HUES64 (cell line): ENCODE measurements around the gene RHOB.
A peak's percentile ranks its signal among the peaks of the same experiment; 100 is the strongest.

Experiments
- H3K27ac ChIP-seq: 2 replicates; pipeline ENCODE4 v1.7.0; 2013; ENCODE audit warnings: low read depth, low read length, inconsistent platforms
- H3K27me3 ChIP-seq: 2 replicates; pipeline ENCODE4 v1.6.1; 2013; ENCODE audit warnings: mild to moderate bottlenecking, low read length; ENCODE audit not compliant: insufficient read depth
- H3K36me3 ChIP-seq: 2 replicates; pipeline ENCODE4 v1.6.1; 2013; ENCODE audit warnings: mild to moderate bottlenecking, low read length; ENCODE audit not compliant: insufficient read depth
- H3K4me1 ChIP-seq: 2 replicates; pipeline ENCODE4 v1.6.1; 2013; ENCODE audit warnings: mild to moderate bottlenecking, low read length, moderate library complexity; ENCODE audit not compliant: insufficient read depth
- H3K4me3 ChIP-seq: 2 replicates; pipeline ENCODE4 v1.5.1; 2013; ENCODE audit warnings: mild to moderate bottlenecking, low read length, moderate library complexity
- H3K9ac ChIP-seq: 2 replicates; pipeline ENCODE4 v1.6.1; 2013; ENCODE audit warnings: mild to moderate bottlenecking, low read depth, low read length
- H3K9me3 ChIP-seq: 2 replicates; pipeline ENCODE4 v1.6.1; 2013; ENCODE audit warnings: low read depth, low read length; ENCODE audit not compliant: insufficient read depth
- WGBS: fragments of 150-250, 120-280 bp; methylation state at CpG from one replicate; pipeline ENCODE4 v1.1.7; 2013; ENCODE audit warnings: missing lambda C conversion rate; 5-methylcytosine and 5-hydroxymethylcytosine counted together

Gene RHOB

GRCh38 chr2:20483194-20483895 is 36.5 kb downstream of the RHOB start:
- peaks cover 18% of the 10 kb centered on the region for H3K4me1 ChIP-seq
- no peaks in the 10 kb centered on the region for H3K27me3 ChIP-seq
- H3K36me3 ChIP-seq: no peaks in the 10 kb centered on the region
- H3K9ac ChIP-seq: no peak overlapping the region
- 92% methylated on average over 7 of the region's 7 CpGs for WGBS
- H3K9me3 ChIP-seq: no peaks in the 10 kb centered on the region
- no peak overlapping the region for H3K4me3 ChIP-seq
- H3K27ac ChIP-seq: no peak overlapping the region

- H3K36me3 ChIP-seq: no peaks in the 10 kb centered on the region
- H3K4me3 ChIP-seq: no peak overlapping the region
- no peak overlapping the region for H3K9ac ChIP-seq
- H3K27me3 ChIP-seq: no peaks in the 10 kb centered on the region
- H3K4me1 ChIP-seq: peaks cover 26% of the 10 kb centered on the region
- 92% methylated on average over 6 of the region's 6 CpGs for WGBS
- H3K27ac ChIP-seq: no peak overlapping the region
- H3K9me3 ChIP-seq: no peaks in the 10 kb centered on the region
Observed at GRCh38 chr2:20484034-20484617, 37.3 kb downstream of the RHOB start.

DNA sequence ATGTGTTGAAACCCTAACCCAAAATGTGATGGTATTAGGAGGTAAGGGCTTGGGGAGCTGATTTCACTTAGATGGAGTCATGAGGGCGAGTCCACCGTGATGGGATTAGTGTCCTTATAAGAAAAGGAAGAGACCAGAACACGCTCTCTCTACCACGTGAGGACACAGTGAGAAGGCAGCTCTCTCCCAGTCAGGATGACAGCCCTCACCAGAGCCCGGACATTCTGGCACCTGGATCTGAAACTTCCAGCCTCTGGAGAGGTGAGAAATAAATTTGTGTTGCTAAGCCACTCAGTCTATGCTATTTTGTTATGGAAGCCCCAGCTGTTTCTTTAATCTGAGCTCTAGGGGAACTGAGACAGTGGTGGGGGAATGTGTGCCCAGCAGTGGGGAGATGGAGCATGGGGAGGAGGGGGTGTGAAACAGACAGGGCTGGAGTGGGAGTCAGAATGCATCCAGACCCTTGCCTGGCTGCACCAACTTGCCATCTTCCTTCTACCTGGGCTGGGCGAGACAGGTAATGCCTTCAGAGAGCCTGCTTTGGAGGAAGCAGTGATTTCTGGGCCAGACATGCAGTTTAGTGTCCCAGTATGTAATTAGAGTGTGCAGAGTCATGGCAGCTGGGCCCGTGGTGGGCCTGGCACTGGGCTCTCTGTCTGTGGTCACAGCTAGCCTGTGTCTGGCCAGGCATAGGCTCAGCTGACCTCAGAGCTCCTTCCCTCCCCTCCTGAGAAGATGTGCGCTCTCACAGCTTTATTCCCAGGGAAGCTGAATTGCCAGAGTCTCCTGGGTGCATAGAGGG is 38.1 kb downstream of the RHOB start:
- no peak overlapping the region for H3K9ac ChIP-seq
- 94% methylated on average over 8 of the region's 8 CpGs for WGBS
- no peak overlapping the region for H3K27ac ChIP-seq
- no peaks in the 10 kb centered on the region for H3K36me3 ChIP-seq
- no peak overlapping the region for H3K4me3 ChIP-seq
- H3K27me3 ChIP-seq: no peaks in the 10 kb centered on the region
- no peaks in the 10 kb centered on the region for H3K9me3 ChIP-seq
- H3K4me1 ChIP-seq: peaks cover 26% of the 10 kb centered on the region

DNA sequence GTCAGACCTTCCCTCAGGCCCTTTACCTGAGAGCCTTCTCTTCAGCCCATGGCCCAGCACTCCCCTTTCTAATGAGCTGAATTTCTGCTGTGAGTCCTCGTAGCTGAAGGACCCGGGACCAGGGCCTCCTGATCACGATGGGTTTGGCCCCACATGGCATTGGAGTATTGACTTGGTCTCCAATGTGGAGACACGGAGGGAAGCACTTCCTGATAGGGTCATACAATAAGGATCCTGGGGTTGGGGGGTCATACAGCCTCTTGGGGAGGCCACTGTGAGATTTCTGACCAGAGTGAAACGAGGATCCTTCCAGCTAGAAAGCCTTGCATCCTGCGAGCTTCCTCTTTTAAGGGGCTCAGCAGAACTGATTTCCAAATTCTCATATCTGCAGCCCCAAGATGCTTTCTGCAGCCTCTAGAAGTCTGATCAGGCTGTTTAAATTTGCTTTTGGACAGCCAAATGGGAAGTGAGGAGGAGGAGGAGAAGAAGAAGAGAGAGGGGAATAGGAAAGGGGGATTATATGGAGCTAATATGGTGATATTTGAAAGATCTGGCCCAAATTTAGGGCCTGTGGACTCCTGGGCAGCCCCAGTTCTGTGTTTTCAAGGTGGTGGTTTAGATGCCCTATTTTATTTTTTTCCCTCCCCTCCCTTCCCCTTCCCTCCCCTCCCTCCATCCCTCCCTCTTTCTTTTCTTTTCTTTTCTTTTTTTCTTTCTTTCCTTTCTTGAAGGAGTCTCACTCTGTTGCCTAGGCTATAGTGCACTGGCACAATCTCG is 38.9 kb downstream of the RHOB start:
- Histone ChIP-seq H3K9me3 (no peaks in the 10 kb centered on the region), H3K27ac (no peak overlapping the region), H3K9ac (no peak overlapping the region), H3K27me3 (no peaks in the 10 kb centered on the region), H3K36me3 (no peaks in the 10 kb centered on the region), H3K4me3 (no peak overlapping the region), H3K4me1 (peaks cover 26% of the 10 kb centered on the region)
- WGBS: 86% methylated on average over 7 of the region's 7 CpGs

GRCh38 chr2:20486571-20486970 is 39.7 kb downstream of the RHOB start:
- H3K9me3 ChIP-seq: no peaks in the 10 kb centered on the region
- H3K4me3 ChIP-seq: no peak overlapping the region
- H3K36me3 ChIP-seq: no peaks in the 10 kb centered on the region
- H3K27me3 ChIP-seq: no peaks in the 10 kb centered on the region
- no peak overlapping the region for H3K9ac ChIP-seq
- WGBS: 88% methylated on average over 3 of the region's 3 CpGs
- no peak overlapping the region for H3K27ac ChIP-seq
- peaks cover 26% of the 10 kb centered on the region for H3K4me1 ChIP-seq

DNA sequence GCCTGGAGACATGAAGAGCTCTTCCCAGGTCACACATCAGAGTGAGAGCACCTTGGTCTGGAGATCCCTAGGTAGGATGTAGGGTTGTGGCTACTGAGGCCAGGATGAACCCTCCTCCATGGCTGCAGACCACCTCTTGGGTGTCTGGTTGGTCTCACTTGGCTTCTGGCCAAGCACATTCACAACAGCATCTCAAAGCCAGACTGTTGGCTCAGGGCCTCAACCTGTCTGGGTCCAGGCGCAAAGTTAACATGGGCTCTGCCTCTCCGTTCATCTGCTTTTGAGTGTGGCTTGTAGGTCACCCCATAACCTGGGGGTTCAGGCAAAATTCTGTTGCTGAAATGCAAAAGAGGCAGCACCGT is 40.1 kb downstream of the RHOB start:
- Histone ChIP-seq H3K4me1 (peaks cover 26% of the 10 kb centered on the region), H3K27me3 (no peaks in the 10 kb centered on the region), H3K9me3 (no peaks in the 10 kb centered on the region), H3K9ac (no peak overlapping the region), H3K27ac (no peak overlapping the region), H3K4me3 (no peak overlapping the region), H3K36me3 (no peaks in the 10 kb centered on the region)
- 83% methylated on average over 3 of the region's 3 CpGs for WGBS

GRCh38 chr2:20487392-20488174 is 40.7 kb downstream of the RHOB start:
- Histone ChIP-seq H3K9me3 (no peaks in the 10 kb centered on the region), H3K27ac (peak overlapping the region; percentile 70), H3K4me3 (no peak overlapping the region), H3K4me1 (peaks cover 26% of the 10 kb centered on the region), H3K36me3 (no peaks in the 10 kb centered on the region), H3K9ac (no peak overlapping the region), H3K27me3 (no peaks in the 10 kb centered on the region)
- WGBS: 14% methylated on average over 7 of the region's 9 CpGs

DNA sequence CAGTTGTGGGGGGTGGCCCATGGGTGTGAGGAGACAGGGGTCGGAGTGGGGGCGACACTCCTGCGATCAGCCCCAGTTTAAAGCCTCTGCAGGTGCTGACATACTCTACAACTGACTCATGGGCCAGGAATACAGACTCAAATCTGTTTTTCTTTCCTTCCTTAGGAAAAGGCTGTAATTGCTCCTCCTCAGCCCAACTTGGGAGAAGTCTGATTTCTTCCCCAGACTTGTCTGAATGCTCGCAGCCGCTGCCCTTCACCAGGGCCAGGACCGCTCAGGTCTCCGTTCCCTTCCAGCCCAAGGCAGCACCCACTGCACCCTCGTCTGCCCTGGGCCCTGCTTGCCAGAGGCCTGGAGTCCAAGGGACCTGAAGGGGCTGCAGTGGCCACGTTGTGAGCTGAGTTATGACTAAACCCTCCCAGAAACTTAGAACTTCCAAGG is 41.3 kb downstream of the RHOB start:
- Histone ChIP-seq H3K4me1 (peaks cover 26% of the 10 kb centered on the region), H3K9me3 (no peaks in the 10 kb centered on the region), H3K27ac (peak overlapping the region; percentile 70), H3K27me3 (no peaks in the 10 kb centered on the region), H3K4me3 (no peak overlapping the region), H3K9ac (0 out of 2 replicates have a peak overlapping the region, but pooled peaks have one; percentile 4), H3K36me3 (no peaks in the 10 kb centered on the region)
- 47% methylated on average over 9 of the region's 9 CpGs for WGBS

GRCh38 chr2:20488782-20489181 is 41.9 kb downstream of the RHOB start:
- H3K9me3 ChIP-seq: no peaks in the 10 kb centered on the region
- H3K9ac ChIP-seq: no peak overlapping the region
- WGBS: 65% methylated on average over 5 of the region's 5 CpGs
- peak overlapping the region; percentile 70; the same call in 1 of the 2 replicates for H3K27ac ChIP-seq
- H3K36me3 ChIP-seq: no peaks in the 10 kb centered on the region
- no peaks in the 10 kb centered on the region for H3K27me3 ChIP-seq
- no peak overlapping the region for H3K4me3 ChIP-seq
- peaks cover 26% of the 10 kb centered on the region for H3K4me1 ChIP-seq

GRCh38 chr2:20490300-20491181 is 43.7 kb downstream of the RHOB start:
- WGBS: 83% methylated on average over 14 of the region's 14 CpGs
- H3K27ac ChIP-seq: no peak overlapping the region

More at GRCh38 chr2:20490300-20491181, 43.7 kb downstream of the RHOB start:
- Histone ChIP-seq H3K9ac (no peak overlapping the region), H3K4me3 (no peak overlapping the region), H3K4me1 (peaks cover 26% of the 10 kb centered on the region), H3K9me3 (no peaks in the 10 kb centered on the region), H3K36me3 (no peaks in the 10 kb centered on the region), H3K27me3 (no peaks in the 10 kb centered on the region)
